ENCODE results near the gene BAHCC1.

Gene BAHCC1

GRCh38 chr17:81417049-81417878 lies 22.0 kb downstream of the BAHCC1 start:
- no peaks in the 10 kb centered on the region for H3F3A ChIP-seq (ENCODE audit: insufficient read depth, low read length)
- H3K4me2 ChIP-seq (ENCODE audit: low read length): no peak overlapping the region
- H3K36me3 ChIP-seq (ENCODE audit: insufficient read depth, low read length): no peaks in the 10 kb centered on the region
- H3K9ac ChIP-seq (ENCODE audit: low read length): no peak overlapping the region
- no peak overlapping the region for H2AFZ ChIP-seq (ENCODE audit: low read length)
- H3K79me2 ChIP-seq (ENCODE audit: insufficient read depth, low read length): no peaks in the 10 kb centered on the region
- H3K4me3 ChIP-seq (ENCODE audit: low read depth, low read length, poor library complexity, severe bottlenecking): no peak overlapping the region
- no peak overlapping the region for H3K27ac ChIP-seq (ENCODE audit: low read depth, low read length, poor library complexity, severe bottlenecking)
- no peak for TF ChIP-seq CTCF (IDR thresholded peaks at IDR 0.05; ENCODE audit: low read length)
- TF ChIP-seq EZH2 (IDR thresholded peaks at IDR 0.05; ENCODE audit: borderline replicate concordance, low read length): no peak
- H3K9me2 ChIP-seq (ENCODE audit: low read depth, low read length): no peaks in the 10 kb centered on the region
- H3K9me3 ChIP-seq (ENCODE audit: low read length): no peaks in the 10 kb centered on the region
- no peaks in the 10 kb centered on the region for H3K4me1 ChIP-seq (ENCODE audit: insufficient read depth, low read length, severe bottlenecking)
- no peaks in the 10 kb centered on the region for H4K20me1 ChIP-seq (ENCODE audit: insufficient read depth, low read length)
- H3K27me3 ChIP-seq (ENCODE audit: insufficient read depth, low read length): peaks cover 25% of the 10 kb centered on the region; the same call in 1 of the 2 replicates

- no peak overlapping the region for H3K4me2 ChIP-seq (ENCODE audit: low read length)
- no peaks in the 10 kb centered on the region for H3K9me2 ChIP-seq (ENCODE audit: low read depth, low read length)
- peaks cover 24% of the 10 kb centered on the region; the same call in 1 of the 2 replicates for H3K27me3 ChIP-seq (ENCODE audit: insufficient read depth, low read length)
- no peak overlapping the region for H3K4me3 ChIP-seq (ENCODE audit: low read depth, low read length, poor library complexity, severe bottlenecking)
- no peak overlapping the region for H2AFZ ChIP-seq (ENCODE audit: low read length)
- H3K9ac ChIP-seq (ENCODE audit: low read length): no peak overlapping the region
- H3F3A ChIP-seq (ENCODE audit: insufficient read depth, low read length): no peaks in the 10 kb centered on the region
- H4K20me1 ChIP-seq (ENCODE audit: insufficient read depth, low read length): no peaks in the 10 kb centered on the region
- no peaks in the 10 kb centered on the region for H3K9me3 ChIP-seq (ENCODE audit: low read length)
- H3K4me1 ChIP-seq (ENCODE audit: insufficient read depth, low read length, severe bottlenecking): no peaks in the 10 kb centered on the region
- H3K36me3 ChIP-seq (ENCODE audit: insufficient read depth, low read length): no peaks in the 10 kb centered on the region
- H3K79me2 ChIP-seq (ENCODE audit: insufficient read depth, low read length): no peaks in the 10 kb centered on the region
- TF ChIP-seq EZH2 (IDR thresholded peaks at IDR 0.05; ENCODE audit: borderline replicate concordance, low read length) (no peak), CTCF (IDR thresholded peaks at IDR 0.05; ENCODE audit: low read length) (no peak)
- no peak overlapping the region for H3K27ac ChIP-seq (ENCODE audit: low read depth, low read length, poor library complexity, severe bottlenecking)
These were observed 22.8 kb downstream of the BAHCC1 start for GRCh38 chr17:81417879-81418709.

- H3K36me3 ChIP-seq (ENCODE audit: insufficient read depth, low read length): no peaks in the 10 kb centered on the region
- H3K9ac ChIP-seq (ENCODE audit: low read length): no peak overlapping the region
- H3K79me2 ChIP-seq (ENCODE audit: insufficient read depth, low read length): no peaks in the 10 kb centered on the region
- H3K9me3 ChIP-seq (ENCODE audit: low read length): no peaks in the 10 kb centered on the region
- no peak overlapping the region for H3K4me2 ChIP-seq (ENCODE audit: low read length)
- no peaks in the 10 kb centered on the region for H3K4me1 ChIP-seq (ENCODE audit: insufficient read depth, low read length, severe bottlenecking)
- no peak overlapping the region for H3K27ac ChIP-seq (ENCODE audit: low read depth, low read length, poor library complexity, severe bottlenecking)
- H3K27me3 ChIP-seq (ENCODE audit: insufficient read depth, low read length): peaks cover 20% of the 10 kb centered on the region; the same call in 1 of the 2 replicates
- H2AFZ ChIP-seq (ENCODE audit: low read length): no peak overlapping the region
- no peaks in the 10 kb centered on the region for H3F3A ChIP-seq (ENCODE audit: insufficient read depth, low read length)
- no peaks in the 10 kb centered on the region for H4K20me1 ChIP-seq (ENCODE audit: insufficient read depth, low read length)
- no peaks in the 10 kb centered on the region for H3K9me2 ChIP-seq (ENCODE audit: low read depth, low read length)
- H3K4me3 ChIP-seq (ENCODE audit: low read depth, low read length, poor library complexity, severe bottlenecking): no peak overlapping the region
- TF ChIP-seq EZH2 (IDR thresholded peaks at IDR 0.05; ENCODE audit: borderline replicate concordance, low read length) (no peak), CTCF (IDR thresholded peaks at IDR 0.05; ENCODE audit: low read length) (no peak)
These were observed 23.6 kb downstream of the BAHCC1 start for GRCh38 chr17:81418710-81419318.

Measured in OCI-LY1 (cell line).